Endothelial cell of umbilical vein (primary cell): Measurements from ENCODE around the gene KCND2. TPM values are rescaled to one million over a fixed set of nuclear protein-coding genes. Genes with fewer than 3 reads are reported as not detected.

Experiments used
- BruUV-seq: library from RNA; stranded (reverse); fragments of 400-500 nt; replicated peaks from 2 replicates; lab custom pipeline; 2021; lab: Mats Ljungman, UMichigan
- CTCF ChIA-PET: fragments of 300-600, 350-600 bp; sonication (Branson Sonifier 250); formaldehyde crosslinking; loops from one replicate; lab custom pipeline; 2021; ENCODE audit warnings: antibody characterized with exemption, inconsistent platforms; lab: Charles Lee
- POLR2A ChIA-PET: fragments of 300-600, 350-600 bp; sonication (Branson Sonifier 250); formaldehyde crosslinking; loops from one replicate; lab custom pipeline; 2021; ENCODE audit warnings: antibody characterized with exemption, inconsistent platforms; lab: Charles Lee
- DNase-seq: peaks from one replicate; pipeline ENCODE4 v3.0.0-alpha.2; 2011; ENCODE audit warnings: low read depth, low spot score
- FAIRE-seq: peaks from 2 replicates; lab custom pipeline; 2011; peaks lifted over from hg19 to GRCh38; lab: Jason Lieb, UNC
- H2AFZ ChIP-seq: 2 replicates; pipeline ENCODE4 v1.6.0; 2012; ENCODE audit warnings: low read depth, low read length, control low read depth, inconsistent platforms
- H3K27ac ChIP-seq: 2 replicates; pipeline ENCODE4 v1.5.1; 2011; ENCODE audit warnings: low read depth, mild to moderate bottlenecking, control low read depth, low read length, moderate library complexity; ENCODE audit not compliant: insufficient read depth
- H3K27me3 ChIP-seq, 2 experiments: 2 replicates each; pipeline versions ENCODE4 v1.6.0 to v1.6.1; 2011; ENCODE audit warnings: low read length in 2 of 2, mixed read lengths in 1 of 2; ENCODE audit not compliant: control insufficient read depth in 2 of 2, insufficient read depth in 2 of 2
- H3K36me3 ChIP-seq, 2 experiments: 2 replicates in 1 of 2; 3 replicates in 1 of 2; pipeline ENCODE4 v1.5.1; 2011; ENCODE audit warnings: low read length in 2 of 2, mild to moderate bottlenecking in 1 of 2, moderate library complexity in 1 of 2; ENCODE audit not compliant: control insufficient read depth in 2 of 2, insufficient read depth in 2 of 2; ENCODE audit errors: extremely low read depth in 1 of 2
- H3K4me1 ChIP-seq: 3 replicates; pipeline ENCODE4 v1.5.1; 2011; ENCODE audit warnings: mild to moderate bottlenecking, low read length; ENCODE audit not compliant: control insufficient read depth, insufficient read depth; ENCODE audit errors: extremely low read depth
- H3K4me2 ChIP-seq: 2 replicates; pipeline ENCODE4 v1.6.1; 2011; ENCODE audit warnings: low read length, control low read depth, mixed read lengths; ENCODE audit not compliant: insufficient read depth
- H3K4me3 ChIP-seq, 3 experiments: fragments of 200-600 bp in 1 of 3; sonication (generic), shearing (Covaris generic) in 1 of 3; replicated peaks in 1 of 3; 2 replicates each; pipeline ENCODE4 v1.5.1; 2011 to 2016; ENCODE audit warnings: control low read depth in 3 of 3, low read length in 3 of 3, mild to moderate bottlenecking in 2 of 3, inconsistent platforms in 1 of 3, low read depth in 1 of 3, moderate library complexity in 1 of 3; ENCODE audit not compliant: insufficient read depth in 1 of 3
- H3K79me2 ChIP-seq: 2 replicates; pipeline ENCODE4 v1.6.0; 2012; ENCODE audit warnings: low read length, inconsistent platforms; ENCODE audit not compliant: control insufficient read depth, insufficient read depth
- H3K9ac ChIP-seq: replicated peaks from 2 replicates; pipeline ENCODE3; 2011; ENCODE audit warnings: low read length, control low read depth; ENCODE audit not compliant: insufficient read depth; ENCODE audit errors: extremely low read depth
- H3K9me1 ChIP-seq: replicated peaks from 3 replicates; pipeline ENCODE4 v1.6.0; 2011; ENCODE audit warnings: mild to moderate bottlenecking, low read length; ENCODE audit not compliant: control insufficient read depth, insufficient read depth; ENCODE audit errors: extremely low read depth
- H3K9me3 ChIP-seq: replicated peaks from 2 replicates; pipeline ENCODE4 v1.5.1; 2012; ENCODE audit warnings: low read length, inconsistent platforms; ENCODE audit not compliant: control insufficient read depth, insufficient read depth
- H4K20me1 ChIP-seq: replicated peaks from 2 replicates; pipeline ENCODE3; 2011; ENCODE audit warnings: mild to moderate bottlenecking, low read length; ENCODE audit not compliant: control insufficient read depth, insufficient read depth; ENCODE audit errors: extremely low read depth
- CTCF ChIP-seq, 2 donors: IDR thresholded peaks; 1 replicate in 1 of 2; 2 replicates in 1 of 2; pipeline ENCODE4 v1.5.1; 2011; ENCODE audit warnings: low read length in 2 of 2, mild to moderate bottlenecking in 2 of 2, moderate library complexity in 2 of 2, control low read depth in 1 of 2, inconsistent platforms in 1 of 2, low read depth in 1 of 2; ENCODE audit not compliant: insufficient read depth in 1 of 2; ENCODE audit errors: extremely low read depth in 1 of 2
- EZH2 ChIP-seq: IDR thresholded peaks from 2 replicates; pipeline ENCODE4 v1.6.1; 2012; ENCODE audit warnings: borderline replicate concordance, low read depth, mild to moderate bottlenecking, moderate library complexity, low read length, inconsistent platforms; ENCODE audit not compliant: severe bottlenecking
- FOS ChIP-seq: IDR thresholded peaks from 2 replicates; pipeline ENCODE4 v1.6.1; 2011; ENCODE audit warnings: mild to moderate bottlenecking, low read length, moderate library complexity, borderline replicate concordance; ENCODE audit not compliant: insufficient read depth
- GATA2 ChIP-seq: IDR thresholded peaks from 2 replicates; pipeline ENCODE4 v1.7.0; 2011; ENCODE audit warnings: low read depth, mild to moderate bottlenecking, moderate library complexity, mixed read lengths, low read length; ENCODE audit not compliant: insufficient read length, insufficient read depth
- JUN ChIP-seq: IDR thresholded peaks from 2 replicates; pipeline ENCODE4 v1.6.1; 2011; ENCODE audit warnings: borderline replicate concordance, low read depth; ENCODE audit not compliant: insufficient read length, insufficient read depth
- MYC ChIP-seq: IDR thresholded peaks from one replicate; pipeline ENCODE4 v1.6.1; 2011; ENCODE audit warnings: mild to moderate bottlenecking, low read depth, low read length
- POLR2A ChIP-seq: IDR thresholded peaks from 2 replicates; pipeline ENCODE4 v1.6.1; 2012; ENCODE audit warnings: low read depth, mild to moderate bottlenecking, control low read depth, low read length
- dilution Hi-C: fragments of 300-500 bp; cut with MboI; formaldehyde crosslinking; loops from one replicate; pipeline ENCODE4 v1.15.0; 2019; ENCODE audit warnings: low sequenced_read_pairs; ENCODE audit not compliant: extremely low pct_ligation_motif_present
- intact Hi-C: fragments of 100-400 bp; cut with micrococcal nuclease; formaldehyde crosslinking; loops from one replicate; pipeline ENCODE4 v1.10.0; 2022
- polyA plus RNA-seq, 4 experiments: library from polyadenylated mRNA; depleted of rRNA in 3 of 4; stranded (reverse) in 3 of 4; unstranded in 1 of 4; fragments of >200 nt; gene quantifications; 2 replicates each; pipeline versions ENCODE4 v1.2.1 to v1.2.3, GENCODE V29; 2011 to 2012; ENCODE audit warnings: missing spikeins in 1 of 4
- total RNA-seq: library from RNA; stranded (reverse); gene quantifications from 2 replicates; pipeline ENCODE4 v1.2.3, GENCODE V29; 2021

Gene KCND2
- total and polyA plus RNA-seq, 2 donors (not counting 3 experiments of a cell fraction or from before 2014, with no cell fraction given) = not detected

DNA sequence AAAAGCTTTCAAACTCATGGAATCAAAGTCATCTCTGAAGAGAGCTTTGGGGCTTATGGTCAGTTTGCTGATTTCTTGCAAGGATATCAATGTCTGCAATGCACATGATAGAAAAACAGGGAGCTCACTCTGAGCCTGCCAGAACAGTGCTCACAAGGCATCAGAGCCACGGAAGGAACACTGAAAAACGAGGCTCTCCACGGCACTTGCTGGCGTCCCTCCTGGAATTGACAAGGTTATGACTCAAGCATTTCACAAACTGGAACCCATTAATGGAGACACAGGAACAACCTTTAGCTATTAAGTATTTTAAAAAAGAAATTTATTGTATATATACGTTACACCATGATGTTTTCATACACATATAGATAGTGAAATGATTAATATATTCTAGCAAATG lies 266.3 kb downstream of the KCND2 start:
- Histone ChIP-seq H3K4me3 (no peak overlapping the region), H3K4me2 (no peak overlapping the region), H2AFZ (no peak overlapping the region), H4K20me1 (no peaks in the 10 kb centered on the region), H3K36me3 (no peaks in the 10 kb centered on the region), H3K27ac (no peak overlapping the region), H3K9ac (no peak overlapping the region), H3K4me1 (no peaks in the 10 kb centered on the region), H3K9me1 (no peaks in the 10 kb centered on the region), H3K27me3 (peaks cover 0 to 2% of the 10 kb centered on the region in 2 experiments), H3K79me2 (no peaks in the 10 kb centered on the region), H3K9me3 (no peaks in the 10 kb centered on the region)
- FAIRE-seq (no peak), DNase-seq (no peak)
- POLR2A ChIA-PET = no interaction called here
- dilution Hi-C loops (no loop called here), intact Hi-C loops (no loop called here)
- BruUV-seq = no TSS peak
- TF ChIP-seq EZH2 (no peak), MYC (no peak), CTCF (IDR thresholded peaks at IDR 0.05; ENCODE audit: extremely low read depth in 1 of 2, insufficient read depth in 1 of 2, low read depth in 1 of 2, low read length in 2 of 2) (no peak), JUN (no peak), FOS (no peak), GATA2 (no peak), POLR2A (no peak)
- CTCF ChIA-PET = interaction anchor here (1.5 kb wide), 1 partner anchor 193 kb away, joined by 3 read pairs; no protein-coding TSS in a partner anchor
